Measurements from ENCODE around the gene HDAC5.

Gene HDAC5

DNA sequence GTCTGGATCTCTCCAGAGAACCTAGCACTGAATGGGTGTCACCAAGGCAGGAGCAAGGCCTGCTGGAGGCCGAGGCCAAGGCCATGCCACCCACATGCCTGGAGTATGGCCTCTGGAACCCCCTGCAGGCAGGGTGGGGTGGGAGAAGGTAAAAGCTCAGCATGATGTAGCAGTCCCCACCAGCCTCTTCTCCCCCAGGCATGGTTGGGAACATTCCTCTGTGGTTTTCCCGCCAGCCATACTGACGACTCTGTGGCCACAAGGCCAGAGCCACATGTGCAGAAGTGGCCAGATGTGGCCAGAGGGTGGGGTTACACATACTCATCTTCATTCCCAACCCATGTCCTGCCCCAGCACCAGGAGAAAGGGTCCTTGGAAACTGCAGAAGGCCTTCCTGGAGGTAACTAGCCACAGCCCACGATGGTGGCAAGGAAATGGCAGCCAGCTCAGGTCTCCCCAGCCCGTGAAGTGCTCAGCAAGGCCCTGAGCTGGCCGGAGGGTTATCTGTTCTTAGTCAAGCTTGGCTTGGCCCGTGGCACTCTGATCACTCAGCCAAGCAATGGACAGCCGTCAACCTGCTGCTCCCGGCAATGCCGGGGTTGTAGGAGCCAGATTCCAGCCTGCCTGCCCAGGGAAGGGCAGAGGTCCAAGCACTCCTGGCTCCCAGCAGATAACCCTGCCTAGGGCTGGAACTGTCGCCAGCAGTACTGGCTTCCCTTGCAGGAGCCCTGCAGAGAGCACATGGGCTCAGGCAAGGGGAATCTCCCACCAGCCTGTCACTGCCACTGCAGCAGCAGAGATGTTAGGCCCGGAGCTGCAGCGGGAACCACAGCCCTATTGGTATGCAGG lies 26.1 kb downstream of the HDAC5 start:
- DNase-seq (ENCODE audit: low read depth in 2 of 2): peak; percentile 45 to 48
- no peak overlapping the region for H3K4me3 ChIP-seq (replicated peaks in 1 of 2; ENCODE audit: low read depth in 2 of 2, low read length in 2 of 2)
- TF ChIP-seq, protein P1, sequence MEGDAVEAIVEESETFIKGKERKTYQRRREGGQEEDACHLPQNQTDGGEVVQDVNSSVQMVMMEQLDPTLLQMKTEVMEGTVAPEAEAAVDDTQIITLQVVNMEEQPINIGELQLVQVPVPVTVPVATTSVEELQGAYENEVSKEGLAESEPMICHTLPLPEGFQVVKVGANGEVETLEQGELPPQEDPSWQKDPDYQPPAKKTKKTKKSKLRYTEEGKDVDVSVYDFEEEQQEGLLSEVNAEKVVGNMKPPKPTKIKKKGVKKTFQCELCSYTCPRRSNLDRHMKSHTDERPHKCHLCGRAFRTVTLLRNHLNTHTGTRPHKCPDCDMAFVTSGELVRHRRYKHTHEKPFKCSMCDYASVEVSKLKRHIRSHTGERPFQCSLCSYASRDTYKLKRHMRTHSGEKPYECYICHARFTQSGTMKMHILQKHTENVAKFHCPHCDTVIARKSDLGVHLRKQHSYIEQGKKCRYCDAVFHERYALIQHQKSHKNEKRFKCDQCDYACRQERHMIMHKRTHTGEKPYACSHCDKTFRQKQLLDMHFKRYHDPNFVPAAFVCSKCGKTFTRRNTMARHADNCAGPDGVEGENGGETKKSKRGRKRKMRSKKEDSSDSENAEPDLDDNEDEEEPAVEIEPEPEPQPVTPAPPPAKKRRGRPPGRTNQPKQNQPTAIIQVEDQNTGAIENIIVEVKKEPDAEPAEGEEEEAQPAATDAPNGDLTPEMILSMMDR (IDR thresholded peaks at IDR 0.05; ENCODE audit: low read depth, low read length): no peak

GRCh38 chr17:44095647-44096496 lies 27.6 kb downstream of the HDAC5 start:
- peak overlapping the region; percentile 28 to 43 for H3K4me3 ChIP-seq (replicated peaks in 1 of 2; ENCODE audit: low read depth in 2 of 2, low read length in 2 of 2)
- peak; percentile 92 to 96 for DNase-seq (ENCODE audit: low read depth in 2 of 2)
- TF ChIP-seq, protein P1 (IDR thresholded peaks at IDR 0.05; ENCODE audit: low read depth, low read length): peak; percentile 27

GRCh38 chr17:44095388-44095646 lies 28.1 kb downstream of the HDAC5 start:
- no peak overlapping the region for H3K4me3 ChIP-seq (replicated peaks in 1 of 2; ENCODE audit: low read depth in 2 of 2, low read length in 2 of 2)
- TF ChIP-seq, protein P1 (IDR thresholded peaks at IDR 0.05; ENCODE audit: low read depth, low read length): no peak
- DNase-seq (ENCODE audit: low read depth in 2 of 2): no peak

- H3K4me3 ChIP-seq (replicated peaks in 1 of 2; ENCODE audit: low read depth in 2 of 2, low read length in 2 of 2): no peak overlapping the region
- no peak for DNase-seq (ENCODE audit: low read depth in 2 of 2)
- TF ChIP-seq, protein P1 (IDR thresholded peaks at IDR 0.05; ENCODE audit: low read depth, low read length): no peak
Measured at GRCh38 chr17:44094701-44095387, 28.6 kb downstream of the HDAC5 start.

GRCh38 chr17:44093231-44093900 lies 30.1 kb downstream of the HDAC5 start:
- no peak for DNase-seq (ENCODE audit: low read depth in 2 of 2)
- TF ChIP-seq, protein P1 (IDR thresholded peaks at IDR 0.05; ENCODE audit: low read depth, low read length): no peak
- H3K4me3 ChIP-seq (replicated peaks in 1 of 2; ENCODE audit: low read depth in 2 of 2, low read length in 2 of 2): no peak overlapping the region

GRCh38 chr17:44092051-44092450 lies 31.4 kb downstream of the HDAC5 start:
- TF ChIP-seq, protein P1 (IDR thresholded peaks at IDR 0.05; ENCODE audit: low read depth, low read length): no peak

More at GRCh38 chr17:44092051-44092450, 31.4 kb downstream of the HDAC5 start:
- no peak overlapping the region for H3K4me3 ChIP-seq (replicated peaks in 1 of 2; ENCODE audit: low read depth in 2 of 2, low read length in 2 of 2)
- no peak for DNase-seq (ENCODE audit: low read depth in 2 of 2)

Data from cardiac fibroblast (primary cell).